Activated CD4-positive, alpha-beta T cell treated with anti-CD3 and anti-CD28 coated beads, Interleukin-2, amount 10 ng/mL, durations not matched to agents 7 days and 5 days (primary cell): ENCODE data around the gene MPZ. TPM values are rescaled to one million over a fixed set of nuclear protein-coding genes. Genes with fewer than 3 reads are reported as not detected.

Experiments used
- CTCF ChIA-PET: fragments of 350-600 bp; sonication (Branson Sonifier 250); formaldehyde crosslinking; loops from one replicate; lab custom pipeline; 2021; ENCODE audit warnings: antibody characterized with exemption; lab: Charles Lee
- POLR2A ChIA-PET: fragments of 350-600 bp; sonication (Branson Sonifier 250); formaldehyde crosslinking; loops from one replicate; lab custom pipeline; 2021; ENCODE audit warnings: antibody characterized with exemption; lab: Charles Lee
- DNase-seq: peaks from one replicate; pipeline ENCODE4 v3.0.0-alpha.2; 2020
- H3K27ac Mint-ChIP-seq: one replicate; pipeline ENCODE4 v1.8.0; 2021; ENCODE audit warnings: mild to moderate bottlenecking, moderate library complexity, mixed read lengths
- H3K27me3 Mint-ChIP-seq: one replicate; pipeline ENCODE4 v1.8.0; 2021; ENCODE audit warnings: mixed read lengths
- H3K36me3 Mint-ChIP-seq: one replicate; pipeline ENCODE4 v1.8.0; 2021; ENCODE audit warnings: low read depth, mixed read lengths
- H3K4me1 Mint-ChIP-seq: one replicate; pipeline ENCODE4 v1.8.0; 2021; ENCODE audit warnings: mixed read lengths
- H3K4me3 Mint-ChIP-seq: one replicate; pipeline ENCODE4 v1.8.0; 2021; ENCODE audit warnings: mild to moderate bottlenecking, moderate library complexity, mixed read lengths
- H3K9me3 Mint-ChIP-seq: one replicate; pipeline ENCODE4 v1.8.0; 2021; ENCODE audit warnings: mixed read lengths
- total RNA-seq, 2 experiments: library from RNA; stranded (reverse); gene quantifications; one replicate each; pipeline ENCODE4 v1.2.3, GENCODE V29; 2021

The MPZ gene
- total RNA-seq, 2 experiments from 2014 or later = 4.5 to 5.2 TPM

GRCh38 chr1:161297415-161297814, 12.4 kb downstream of the MPZ start:
- Mint-ChIP-seq H3K27me3 (no peaks in the 10 kb centered on the region), H3K9me3 (no peaks in the 10 kb centered on the region), H3K4me3 (no peak overlapping the region), H3K36me3 (no peaks in the 10 kb centered on the region), H3K4me1 (peaks cover 3% of the 10 kb centered on the region), H3K27ac (no peak overlapping the region)
- DNase-seq = no peak
- ChIA-PET CTCF (interaction anchor here (1.2 kb wide), 1 partner anchor 9 kb away, joined by 5 read pairs; no protein-coding TSS in a partner anchor), POLR2A (no interaction called here)

GRCh38 chr1:161290779-161291178, 19.0 kb downstream of the MPZ start:
- POLR2A ChIA-PET = no interaction called here

GRCh38 chr1:161287482-161288054, 22.2 kb downstream of the MPZ start:
- H3K36me3 Mint-ChIP-seq = peaks cover 1% of the 10 kb centered on the region
- no peak overlapping the region for H3K4me3 Mint-ChIP-seq
- ChIA-PET POLR2A (no interaction called here), CTCF (interaction anchor here (0.6 kb wide), 2 partner anchors 11 to 26 kb away, joined by 4 read pairs; no protein-coding TSS in a partner anchor)
- H3K4me1 Mint-ChIP-seq = peaks cover 1% of the 10 kb centered on the region
- DNase-seq = no peak
- H3K9me3 Mint-ChIP-seq = no peaks in the 10 kb centered on the region
- H3K27ac Mint-ChIP-seq = no peak overlapping the region
- peaks cover 11% of the 10 kb centered on the region for H3K27me3 Mint-ChIP-seq

More at GRCh38 chr1:161290779-161291178, 19.0 kb downstream of the MPZ start:
- Mint-ChIP-seq H3K27ac (no peak overlapping the region), H3K36me3 (peaks cover 1% of the 10 kb centered on the region), H3K9me3 (no peaks in the 10 kb centered on the region), H3K27me3 (no peaks in the 10 kb centered on the region), H3K4me3 (no peak overlapping the region), H3K4me1 (peaks cover 1% of the 10 kb centered on the region)
- CTCF ChIA-PET = interaction anchor here (0.7 to 1.4 kb wide), 12 partner anchors 12 to 128 kb away, joined by 3 to 6 read pairs (median 3); partner anchors contain the start of genes SDHC and TOMM40L
- no peak for DNase-seq

- ChIA-PET CTCF (no interaction called here), POLR2A (no interaction called here)
- DNase-seq = no peak
- Mint-ChIP-seq H3K4me1 (no peaks in the 10 kb centered on the region), H3K4me3 (no peak overlapping the region), H3K27ac (peak overlapping the region; percentile 60), H3K36me3 (no peaks in the 10 kb centered on the region), H3K9me3 (no peaks in the 10 kb centered on the region), H3K27me3 (peaks cover 11% of the 10 kb centered on the region)
Observed at GRCh38 chr1:161285521-161285920, 24.2 kb downstream of the MPZ start.

- Mint-ChIP-seq H3K9me3 (no peaks in the 10 kb centered on the region), H3K4me1 (no peaks in the 10 kb centered on the region), H3K27ac (no peak overlapping the region), H3K36me3 (no peaks in the 10 kb centered on the region), H3K27me3 (peaks cover 11% of the 10 kb centered on the region), H3K4me3 (no peak overlapping the region)
- CTCF ChIA-PET = no interaction called here
- DNase-seq = no peak
- POLR2A ChIA-PET = no interaction called here
Observed at GRCh38 chr1:161285113-161285512, 24.7 kb downstream of the MPZ start.

- Mint-ChIP-seq H3K4me3 (no peak overlapping the region), H3K27ac (no peak overlapping the region), H3K4me1 (no peaks in the 10 kb centered on the region), H3K27me3 (peaks cover 16% of the 10 kb centered on the region), H3K36me3 (no peaks in the 10 kb centered on the region), H3K9me3 (no peaks in the 10 kb centered on the region)
- CTCF ChIA-PET = no interaction called here
- no peak for DNase-seq
- POLR2A ChIA-PET = no interaction called here
Observed at GRCh38 chr1:161282991-161283390, 26.8 kb downstream of the MPZ start.

GRCh38 chr1:161274874-161275273, 34.9 kb downstream of the MPZ start:
- Mint-ChIP-seq H3K4me1 (no peaks in the 10 kb centered on the region), H3K9me3 (no peaks in the 10 kb centered on the region), H3K36me3 (no peaks in the 10 kb centered on the region), H3K4me3 (no peak overlapping the region), H3K27ac (no peak overlapping the region), H3K27me3 (peaks cover 27% of the 10 kb centered on the region)
- CTCF ChIA-PET = interaction anchor here (0.7 kb wide), 1 partner anchor 16 kb away, joined by 3 read pairs; no protein-coding TSS in a partner anchor
- POLR2A ChIA-PET = no interaction called here
- DNase-seq = no peak

GRCh38 chr1:161273402-161273801, 36.4 kb downstream of the MPZ start:
- ChIA-PET POLR2A (no interaction called here), CTCF (interaction anchor here (1.6 kb wide), 1 partner anchor 41 kb away, joined by 3 read pairs; the partner anchor contains the start of gene SDHC)
- H3K9me3 Mint-ChIP-seq = no peaks in the 10 kb centered on the region
- H3K27me3 Mint-ChIP-seq = peaks cover 24% of the 10 kb centered on the region
- no peaks in the 10 kb centered on the region for H3K36me3 Mint-ChIP-seq
- H3K4me3 Mint-ChIP-seq = no peak overlapping the region
- no peak overlapping the region for H3K27ac Mint-ChIP-seq
- H3K4me1 Mint-ChIP-seq = no peaks in the 10 kb centered on the region
- DNase-seq = no peak

- Mint-ChIP-seq H3K4me1 (peaks cover 4% of the 10 kb centered on the region), H3K4me3 (no peak overlapping the region), H3K27me3 (peaks cover 8% of the 10 kb centered on the region), H3K9me3 (no peaks in the 10 kb centered on the region), H3K27ac (no peak overlapping the region), H3K36me3 (no peaks in the 10 kb centered on the region)
- ChIA-PET CTCF (interaction anchor here (1.8 kb wide), 1 partner anchor 24 kb away, joined by 5 read pairs; no protein-coding TSS in a partner anchor), POLR2A (no interaction called here)
- no peak for DNase-seq
Observed at GRCh38 chr1:161267321-161267720, 42.4 kb downstream of the MPZ start.

- Mint-ChIP-seq H3K4me1 (peaks cover 4% of the 10 kb centered on the region), H3K36me3 (no peaks in the 10 kb centered on the region), H3K27me3 (peaks cover 9% of the 10 kb centered on the region), H3K4me3 (no peak overlapping the region), H3K27ac (no peak overlapping the region), H3K9me3 (no peaks in the 10 kb centered on the region)
- CTCF ChIA-PET = interaction anchor here (1.8 kb wide), 1 partner anchor 24 kb away, joined by 5 read pairs; no protein-coding TSS in a partner anchor
- POLR2A ChIA-PET = no interaction called here
- DNase-seq = no peak
Observed at GRCh38 chr1:161266836-161267235, 42.9 kb downstream of the MPZ start.

- Mint-ChIP-seq H3K36me3 (no peaks in the 10 kb centered on the region), H3K9me3 (no peaks in the 10 kb centered on the region), H3K4me1 (peaks cover 5% of the 10 kb centered on the region), H3K4me3 (no peak overlapping the region), H3K27me3 (peaks cover 13% of the 10 kb centered on the region), H3K27ac (no peak overlapping the region)
- ChIA-PET POLR2A (no interaction called here), CTCF (interaction anchor here (1.8 kb wide), 1 partner anchor 25 kb away, joined by 5 read pairs; no protein-coding TSS in a partner anchor)
- DNase-seq = no peak
Observed at GRCh38 chr1:161266202-161266601, 43.6 kb downstream of the MPZ start.

GRCh38 chr1:161265305-161265704, 44.5 kb downstream of the MPZ start:
- H3K4me1 Mint-ChIP-seq = peaks cover 5% of the 10 kb centered on the region
- ChIA-PET POLR2A (no interaction called here), CTCF (no interaction called here)
- H3K9me3 Mint-ChIP-seq = no peaks in the 10 kb centered on the region
- H3K36me3 Mint-ChIP-seq = no peaks in the 10 kb centered on the region
- H3K4me3 Mint-ChIP-seq = no peak overlapping the region
- H3K27me3 Mint-ChIP-seq = peaks cover 22% of the 10 kb centered on the region
- no peak for DNase-seq
- H3K27ac Mint-ChIP-seq = no peak overlapping the region
